NCI-H82 treated with DMSO at 0.1 percent for 48 hours (cell line): ENCODE data around the gene LRP1.

Source experiments
- DNase-seq: peaks from one replicate; lab custom pipeline; 2025; ENCODE audit not compliant: unreplicated experiment; lab: John Stamatoyannopoulos, UW

LRP1 gene

DNA sequence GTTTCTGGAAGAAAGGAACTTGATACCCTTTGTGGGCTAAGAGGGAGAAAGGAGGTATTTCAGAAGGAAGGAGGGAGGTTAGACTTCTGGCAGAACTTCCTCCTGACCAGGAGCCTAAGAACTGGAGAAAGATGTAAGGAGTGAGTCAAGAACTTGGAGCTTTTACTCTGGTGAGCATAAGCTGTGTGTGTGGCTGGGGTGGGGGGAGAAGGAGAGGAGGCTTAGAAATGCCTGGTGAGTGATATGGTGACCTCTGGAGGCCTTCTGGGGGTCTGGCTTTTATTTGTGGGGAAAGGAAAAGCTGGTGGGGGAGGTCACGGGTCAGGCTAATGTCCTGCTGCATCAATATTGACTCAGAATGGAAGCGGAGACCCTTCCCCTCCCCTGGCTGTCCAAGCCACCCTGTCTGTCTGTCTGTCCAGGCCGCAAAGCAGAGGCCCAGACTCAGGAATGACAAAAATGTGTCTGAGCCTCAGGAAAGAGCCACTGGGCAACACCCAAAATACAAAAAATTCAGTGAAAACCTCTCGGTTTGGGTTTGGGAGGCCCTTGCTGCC, 4.8 kb downstream of the LRP1 start:
- DNase-seq, result no peak

DNA sequence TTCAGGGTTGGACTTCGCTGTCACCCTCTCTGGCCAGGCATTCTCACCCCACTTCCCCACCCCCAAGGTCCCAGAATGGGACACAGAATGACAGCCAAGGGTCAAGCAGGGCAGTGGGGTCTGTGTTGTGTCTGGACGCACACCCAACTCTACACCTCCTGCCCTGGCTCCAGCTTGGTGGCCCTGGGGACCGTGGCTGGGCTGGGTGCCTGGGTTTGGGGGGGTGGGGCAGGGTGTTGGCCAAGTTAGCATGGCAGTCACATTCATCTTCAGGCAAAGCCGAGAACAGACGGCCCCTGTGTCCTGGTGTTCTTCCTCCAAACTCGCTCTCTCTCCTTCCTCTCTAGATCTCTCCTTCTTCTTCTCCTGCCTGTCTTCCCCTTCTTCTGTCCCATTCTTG, 5.6 kb downstream of the LRP1 start:
- no peak for DNase-seq

DNA sequence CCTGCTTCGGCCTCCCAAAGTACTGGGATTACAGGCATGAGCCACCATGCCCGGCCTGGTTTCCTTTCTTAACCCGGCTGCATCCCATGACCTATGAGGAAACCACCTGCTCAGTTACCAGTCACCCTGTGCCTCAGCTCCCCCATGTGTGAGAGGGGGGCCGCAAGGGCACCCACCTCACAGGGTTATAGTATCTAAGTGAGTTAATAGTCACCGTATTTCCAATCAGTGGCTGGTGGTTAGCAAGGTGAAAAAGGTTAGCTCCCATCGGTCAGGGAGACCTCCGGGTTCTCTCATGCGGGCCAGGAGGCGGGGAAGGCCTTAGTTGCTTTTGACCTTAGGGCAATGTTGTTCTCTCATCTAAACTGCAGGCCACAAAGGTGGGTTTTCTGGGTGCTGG, 6.7 kb downstream of the LRP1 start:
- DNase-seq, result no peak

DNA sequence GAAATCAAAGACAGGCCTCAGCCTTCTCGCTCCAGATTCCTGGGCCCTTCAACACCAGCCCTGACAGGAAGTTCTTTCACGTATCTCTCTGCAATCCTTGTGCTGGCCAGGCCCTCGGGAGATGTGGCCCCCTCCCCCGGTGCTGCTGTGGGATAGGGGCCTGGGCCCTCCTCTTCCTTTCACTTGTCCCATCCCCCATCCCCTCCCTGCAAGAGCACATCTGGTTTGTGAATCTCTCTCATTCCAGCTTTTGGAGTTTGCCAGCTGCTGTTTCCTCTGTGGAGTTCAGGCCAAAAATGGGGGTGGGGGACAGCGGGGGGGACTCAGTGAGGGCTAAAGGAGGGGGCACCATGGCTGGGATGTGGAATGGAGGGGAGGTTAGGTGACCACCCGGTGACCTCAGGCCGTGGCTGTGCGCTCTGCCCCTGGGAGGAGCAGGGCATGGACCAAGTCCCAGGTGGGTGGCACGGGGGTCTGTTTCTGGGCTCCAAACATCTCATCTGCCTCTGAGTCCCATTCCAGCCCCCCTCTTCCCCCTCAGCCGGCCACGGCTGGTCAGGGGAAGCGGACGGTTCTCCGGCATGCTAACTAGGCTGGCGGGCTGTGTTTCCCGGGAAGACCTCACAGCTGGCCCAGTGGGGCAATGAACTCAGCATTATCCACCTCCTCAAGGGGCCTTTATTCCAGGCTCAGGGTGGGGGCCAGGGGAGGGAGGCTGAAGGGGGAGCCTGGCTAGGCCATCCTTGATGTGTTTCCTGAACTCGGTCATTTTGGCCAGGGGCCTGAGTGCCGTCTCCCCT, 7.4 kb downstream of the LRP1 start:
- no peak for DNase-seq

DNA sequence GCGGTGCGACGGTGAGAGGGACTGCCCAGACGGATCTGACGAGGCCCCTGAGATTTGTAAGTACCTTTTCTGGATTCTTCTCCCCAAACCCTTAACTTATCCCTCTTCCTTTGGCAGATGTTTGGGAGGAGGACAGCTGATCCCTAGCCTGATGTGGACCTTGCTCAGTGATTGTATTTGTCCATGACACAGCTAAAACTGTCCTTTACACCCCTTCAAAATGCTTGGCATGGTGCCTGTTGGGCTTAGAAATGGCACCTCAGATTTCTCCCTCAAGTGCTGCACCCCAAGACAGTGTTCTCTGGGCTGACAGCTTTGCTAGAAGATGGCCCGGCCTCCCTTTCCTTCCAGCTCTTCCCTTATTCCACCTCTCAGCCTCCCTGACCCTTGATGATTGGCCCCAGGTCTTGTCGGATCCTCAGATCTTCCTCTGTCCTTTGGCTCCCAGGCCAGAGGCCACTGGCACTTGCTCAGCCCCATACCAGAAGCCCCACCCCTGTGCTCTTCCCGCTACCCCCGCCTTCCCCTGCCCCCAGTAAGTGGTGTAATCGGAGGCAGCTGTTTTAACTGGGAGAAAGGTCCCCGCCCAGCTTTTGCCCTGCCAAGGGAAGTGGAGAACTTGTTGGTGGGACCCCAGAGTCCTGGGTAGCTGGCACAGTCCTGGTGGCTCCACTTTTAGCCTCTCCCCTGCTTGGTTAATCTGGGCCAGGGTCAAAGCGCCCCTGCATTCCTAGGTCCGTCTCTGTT, 10.4 kb downstream of the LRP1 start:
- DNase-seq, result no peak

DNA sequence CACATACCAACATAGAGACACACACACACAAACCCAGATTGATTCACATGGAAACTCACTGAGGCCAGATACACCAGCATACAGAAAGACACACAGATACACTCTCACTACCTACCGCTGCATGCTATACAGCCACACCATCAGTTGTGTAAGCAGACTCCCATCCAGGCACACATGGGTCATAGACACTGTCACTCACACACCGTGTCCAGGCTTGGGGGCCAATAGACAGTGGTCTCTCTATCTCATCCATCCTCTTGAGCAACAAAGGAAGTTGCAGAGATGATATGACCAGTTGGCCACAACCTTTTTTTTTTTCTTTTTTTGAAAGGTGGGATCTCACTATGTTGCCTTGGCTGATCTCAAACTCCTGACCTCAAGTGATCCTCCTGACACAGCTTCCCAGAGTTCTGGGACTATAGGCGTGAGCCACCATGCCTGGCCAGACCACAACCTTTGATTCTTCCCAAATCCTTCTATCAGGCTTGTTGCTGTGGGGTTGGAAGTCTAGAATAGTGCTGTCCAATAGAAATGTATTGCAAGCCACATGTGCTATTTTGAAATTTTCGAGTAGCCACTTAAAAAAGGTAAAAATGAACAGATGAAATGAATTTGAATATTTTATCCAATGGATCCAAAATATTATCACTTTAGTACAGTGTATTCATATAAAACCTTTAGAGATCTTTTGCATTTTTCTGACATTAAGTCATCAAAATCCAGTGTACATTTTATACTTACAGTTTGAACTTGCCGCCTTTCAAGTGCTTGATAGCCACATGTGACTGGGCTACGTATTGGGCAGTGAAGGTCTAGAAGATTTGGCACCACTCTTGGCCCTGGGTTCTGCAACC, 11.7 kb downstream of the LRP1 start:
- no peak for DNase-seq

DNA sequence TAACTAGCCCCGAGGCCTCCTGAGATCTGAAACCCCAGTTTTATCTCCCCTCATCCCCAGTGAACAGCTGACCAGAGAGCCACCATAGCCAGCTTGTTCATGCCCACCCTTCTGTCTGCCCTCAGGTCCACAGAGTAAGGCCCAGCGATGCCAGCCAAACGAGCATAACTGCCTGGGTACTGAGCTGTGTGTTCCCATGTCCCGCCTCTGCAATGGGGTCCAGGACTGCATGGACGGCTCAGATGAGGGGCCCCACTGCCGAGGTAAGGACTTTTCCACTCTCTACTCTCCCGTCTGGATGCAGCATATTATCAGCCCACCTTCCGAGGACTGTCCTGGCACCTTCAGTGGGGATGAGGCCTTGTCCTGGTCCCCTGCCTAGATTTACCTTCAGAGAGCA, 13.0 kb downstream of the LRP1 start:
- DNase-seq, result no peak

DNA sequence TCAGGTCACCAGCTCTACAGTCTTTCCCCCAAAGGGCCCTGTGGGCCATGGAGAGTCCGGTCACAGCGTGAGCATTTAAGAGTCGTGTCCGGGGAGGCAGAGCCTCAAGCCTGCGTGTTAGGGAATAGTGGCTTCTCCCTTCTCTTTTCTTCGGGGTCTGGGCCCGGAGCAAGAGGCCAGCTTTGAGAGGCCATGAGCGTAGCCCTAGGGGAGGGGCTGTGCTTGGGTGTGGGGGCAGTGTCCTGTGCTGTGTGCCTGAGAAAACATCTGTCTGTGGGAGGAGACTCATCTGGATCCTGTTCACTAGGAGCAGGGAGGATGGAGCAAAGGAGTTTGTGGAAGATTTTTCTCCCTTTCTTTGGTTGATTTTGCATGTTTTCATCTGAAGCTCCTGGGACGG, 13.8 kb downstream of the LRP1 start:
- DNase-seq, result no peak

DNA sequence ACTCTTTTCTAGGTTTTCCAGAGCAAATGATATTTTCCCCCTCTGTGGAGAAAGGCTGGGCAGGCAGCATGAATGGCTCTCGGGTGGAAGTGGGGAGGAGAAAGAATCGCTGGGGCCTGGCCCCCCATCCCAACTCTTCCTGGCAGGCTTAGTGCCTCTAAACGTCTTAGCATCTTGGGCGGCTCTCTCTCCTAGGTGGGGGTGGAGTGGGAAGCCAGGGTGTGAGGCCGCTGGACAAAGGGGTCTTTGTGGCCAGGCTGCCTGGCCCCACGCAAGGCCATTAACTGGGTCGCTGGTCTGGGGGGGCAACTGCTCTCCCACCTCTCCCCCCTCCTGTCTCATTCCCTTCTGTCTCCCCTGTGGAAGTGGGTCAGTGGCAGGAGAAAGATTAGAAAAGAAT, 14.4 kb downstream of the LRP1 start:
- no peak for DNase-seq

DNA sequence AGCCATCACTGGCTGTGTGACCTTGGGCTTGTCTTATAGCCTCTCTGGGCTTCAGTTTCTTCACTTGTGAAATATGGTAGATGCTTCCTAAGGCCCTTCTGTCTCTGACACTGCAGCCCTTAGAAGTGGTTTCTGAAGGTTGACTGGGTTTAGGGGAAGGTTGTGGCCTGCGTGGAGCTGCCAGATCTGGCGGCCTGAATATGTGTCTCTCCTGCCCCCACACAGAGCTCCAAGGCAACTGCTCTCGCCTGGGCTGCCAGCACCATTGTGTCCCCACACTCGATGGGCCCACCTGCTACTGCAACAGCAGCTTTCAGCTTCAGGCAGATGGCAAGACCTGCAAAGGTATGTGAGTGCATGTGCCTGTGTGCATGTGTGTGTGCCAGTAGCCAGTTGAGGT, 15.2 kb downstream of the LRP1 start:
- no peak for DNase-seq

DNA sequence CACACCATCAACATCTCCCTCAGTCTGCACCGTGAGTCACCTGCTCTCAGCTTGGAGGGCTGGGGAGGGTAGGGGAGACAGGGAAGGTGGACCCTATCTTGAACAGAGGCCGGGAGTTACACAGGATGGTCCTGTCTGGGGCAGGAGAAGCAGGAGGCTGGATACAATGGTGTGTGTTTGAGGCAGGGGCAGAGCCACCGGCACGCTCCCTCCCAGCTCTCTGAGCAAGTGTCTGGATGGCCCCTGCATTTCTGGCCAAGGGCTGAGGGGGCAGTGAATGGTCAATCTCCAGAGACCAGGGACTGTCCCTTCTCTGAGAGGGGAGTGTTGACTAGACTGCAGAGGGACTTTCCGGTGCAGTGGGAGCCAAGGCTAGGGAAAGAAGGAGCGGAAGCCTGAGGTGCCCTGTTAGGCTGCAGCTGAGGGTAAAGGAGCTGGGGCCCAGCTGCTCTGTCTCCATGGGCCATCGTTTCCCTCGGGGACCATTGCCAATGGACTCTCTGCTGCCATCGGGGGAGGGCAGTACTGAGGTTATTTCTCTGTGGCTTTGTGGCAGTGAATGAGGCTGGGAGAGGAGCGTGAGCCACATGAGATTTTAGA, 17.3 kb downstream of the LRP1 start:
- DNase-seq, result no peak

DNA sequence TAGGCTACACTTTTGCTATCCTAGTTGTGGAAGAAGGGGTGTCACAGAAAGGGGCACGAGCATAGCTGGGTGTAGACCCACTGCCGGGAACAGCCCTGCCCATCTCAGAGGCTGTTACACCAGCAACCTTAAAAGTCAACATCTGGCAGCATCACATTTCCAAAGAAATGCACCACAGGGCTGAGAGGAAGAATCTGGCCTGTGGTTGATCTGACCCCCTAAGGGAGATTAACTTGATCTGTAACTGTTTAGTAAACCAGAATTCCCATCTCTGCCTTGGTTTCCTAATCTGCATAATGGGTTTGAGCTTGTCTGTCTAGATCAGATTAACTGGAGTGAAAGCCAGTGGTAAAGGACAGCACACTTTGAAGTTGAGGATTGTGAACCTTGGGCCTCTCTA, 17.8 kb downstream of the LRP1 start:
- DNase-seq, result no peak

DNA sequence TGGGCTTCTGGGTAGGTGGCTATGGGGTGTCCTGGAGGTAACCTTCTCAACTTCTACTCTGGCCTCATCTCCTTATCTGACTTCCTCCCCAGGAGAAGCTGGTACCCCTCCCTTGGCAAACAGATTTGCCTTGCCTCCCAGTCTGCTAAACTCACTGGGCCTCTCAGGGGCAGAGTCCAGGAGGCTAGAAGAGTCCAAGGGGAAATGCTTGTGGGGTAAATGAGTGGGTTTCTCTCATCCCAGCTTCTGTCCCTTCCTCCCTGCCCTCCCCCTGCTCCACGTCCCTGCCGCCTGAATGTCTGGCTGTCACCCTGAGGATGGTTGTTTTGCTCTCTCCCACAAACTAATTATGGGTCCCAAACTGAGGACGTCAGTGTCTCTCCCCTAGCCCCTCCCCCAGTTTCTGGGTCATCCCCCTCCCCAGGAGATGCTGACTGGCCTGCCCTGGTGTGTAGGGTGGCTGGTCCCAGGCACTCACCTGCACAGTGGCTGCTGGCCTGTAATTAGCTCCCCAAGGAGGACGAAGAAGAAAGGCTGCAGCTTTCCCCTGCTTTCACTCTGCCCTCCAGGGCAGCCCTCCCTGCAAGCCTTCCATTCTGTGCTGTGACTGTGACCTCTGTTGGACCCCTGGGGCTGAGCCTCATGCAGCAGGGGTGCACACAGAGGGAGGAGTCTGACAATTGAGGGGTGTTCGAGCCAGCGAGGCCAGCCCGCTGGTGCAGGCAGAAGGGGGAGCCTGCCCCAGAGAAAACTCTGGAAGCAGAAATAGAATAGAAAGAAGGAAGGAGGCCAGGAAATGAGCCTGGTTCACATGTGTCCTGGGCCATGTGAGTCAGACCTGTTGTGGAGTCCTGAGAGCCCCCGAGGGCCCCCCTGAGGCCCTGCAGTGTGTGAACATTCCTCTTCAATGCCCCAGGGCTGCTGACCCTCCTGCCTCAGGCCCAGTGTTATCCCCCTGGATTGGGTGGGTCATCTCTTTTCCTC, 19.0 kb downstream of the LRP1 start, which contains the start of gene LRP1-AS:
Gene LRP1-AS, minus strand, starts transcription at position 659 of the 984 bp plus-strand sequence.
- no peak for DNase-seq

DNA sequence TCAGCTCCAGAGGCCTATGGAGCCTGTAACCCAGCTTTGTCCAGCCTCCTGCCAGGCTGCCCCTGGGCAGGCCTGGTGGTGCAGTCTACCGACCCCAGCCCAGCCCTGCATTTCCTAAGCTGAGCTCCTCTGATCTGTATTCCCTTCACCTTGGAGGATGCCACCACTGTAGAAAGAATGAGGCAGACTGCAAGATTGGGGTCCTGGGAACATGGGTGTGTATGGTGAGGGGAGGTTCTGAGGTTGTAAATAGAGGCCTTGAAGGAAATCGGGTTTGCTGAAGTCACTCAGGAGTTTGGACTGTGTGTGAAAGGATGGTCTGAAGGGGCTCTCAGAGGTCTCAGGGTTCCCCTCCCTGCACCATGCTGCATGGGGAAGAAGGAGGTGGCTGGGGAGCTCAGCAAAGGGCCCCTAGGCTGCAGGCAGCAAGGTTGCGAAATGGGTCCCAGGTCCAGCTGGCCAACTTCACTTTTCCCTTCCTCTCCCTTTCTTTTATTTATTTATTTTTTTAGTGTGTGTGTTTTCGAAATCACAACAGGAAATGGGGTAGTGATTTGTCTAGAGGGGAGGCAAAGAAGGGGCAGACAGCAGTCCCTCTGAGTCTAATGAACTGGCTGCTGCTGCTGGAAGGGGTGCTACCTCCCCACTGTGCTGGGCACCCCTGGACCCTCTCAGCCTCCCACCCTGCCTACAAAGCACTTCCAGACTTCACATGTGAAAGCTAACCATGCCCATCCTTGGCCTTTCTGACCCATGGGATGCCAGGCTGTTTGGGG, 20.4 kb downstream of the LRP1 start:
- DNase-seq, result no peak

DNA sequence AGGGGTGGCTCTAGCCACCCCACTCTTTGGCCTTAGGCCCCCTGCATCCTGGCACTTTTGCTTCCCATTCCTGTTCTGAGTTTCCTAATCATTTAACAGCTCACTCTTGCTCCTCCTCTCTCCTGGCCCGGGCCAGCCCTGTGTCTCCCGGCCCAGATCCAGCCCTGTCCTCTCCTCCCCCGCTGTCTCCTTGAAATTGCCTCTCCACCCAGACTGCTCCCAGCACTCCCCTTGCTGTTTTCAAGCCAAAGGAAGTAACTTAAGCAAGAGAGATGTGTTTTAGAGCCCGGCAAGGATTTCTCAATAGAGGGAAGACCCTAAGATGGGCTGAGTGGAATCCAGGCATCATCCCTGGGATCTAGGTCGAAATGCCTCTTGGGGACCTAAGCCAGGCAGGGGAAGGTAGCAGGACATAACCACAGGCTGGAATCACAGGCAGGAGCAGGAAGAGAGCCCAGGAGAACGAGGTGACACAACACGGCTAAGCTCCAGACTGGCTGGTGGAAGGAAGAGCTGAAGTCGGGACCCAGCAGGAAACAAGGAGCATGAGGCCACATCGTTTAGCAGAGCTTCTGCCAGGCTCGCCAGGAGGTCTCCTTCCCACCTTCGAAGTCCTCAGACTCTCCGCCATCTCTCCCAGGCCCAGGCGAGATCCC, 21.1 kb downstream of the LRP1 start:
- no peak for DNase-seq

DNA sequence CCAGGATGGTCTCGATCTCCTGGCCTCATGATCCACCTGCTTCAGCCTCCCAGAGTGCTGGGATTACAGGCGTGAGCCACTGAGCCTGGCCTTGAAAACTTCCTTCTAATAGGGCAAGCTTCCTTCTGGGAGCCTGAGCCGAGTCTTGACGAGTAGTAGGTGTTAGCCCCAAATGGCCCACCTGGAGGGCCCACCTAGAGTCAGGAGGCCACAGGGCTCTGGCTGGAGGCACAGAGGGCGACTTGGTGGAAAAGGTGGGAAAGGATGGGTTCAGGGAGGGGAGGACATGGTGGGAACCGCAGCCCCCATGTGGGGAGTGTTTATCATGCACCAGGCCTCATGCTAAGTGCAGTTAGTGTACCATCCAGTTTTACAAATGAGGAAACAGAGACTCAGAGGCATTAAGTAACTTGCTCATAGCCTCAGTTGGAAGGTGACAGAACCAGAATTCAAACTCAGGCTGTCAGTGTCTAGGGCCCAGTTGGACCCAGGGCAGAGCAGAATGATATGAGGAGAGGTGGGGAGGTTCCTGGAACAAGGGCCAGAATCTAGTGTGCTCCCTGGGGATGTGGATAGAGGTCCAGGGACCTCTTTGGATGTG, 22.2 kb downstream of the LRP1 start:
- no peak for DNase-seq

DNA sequence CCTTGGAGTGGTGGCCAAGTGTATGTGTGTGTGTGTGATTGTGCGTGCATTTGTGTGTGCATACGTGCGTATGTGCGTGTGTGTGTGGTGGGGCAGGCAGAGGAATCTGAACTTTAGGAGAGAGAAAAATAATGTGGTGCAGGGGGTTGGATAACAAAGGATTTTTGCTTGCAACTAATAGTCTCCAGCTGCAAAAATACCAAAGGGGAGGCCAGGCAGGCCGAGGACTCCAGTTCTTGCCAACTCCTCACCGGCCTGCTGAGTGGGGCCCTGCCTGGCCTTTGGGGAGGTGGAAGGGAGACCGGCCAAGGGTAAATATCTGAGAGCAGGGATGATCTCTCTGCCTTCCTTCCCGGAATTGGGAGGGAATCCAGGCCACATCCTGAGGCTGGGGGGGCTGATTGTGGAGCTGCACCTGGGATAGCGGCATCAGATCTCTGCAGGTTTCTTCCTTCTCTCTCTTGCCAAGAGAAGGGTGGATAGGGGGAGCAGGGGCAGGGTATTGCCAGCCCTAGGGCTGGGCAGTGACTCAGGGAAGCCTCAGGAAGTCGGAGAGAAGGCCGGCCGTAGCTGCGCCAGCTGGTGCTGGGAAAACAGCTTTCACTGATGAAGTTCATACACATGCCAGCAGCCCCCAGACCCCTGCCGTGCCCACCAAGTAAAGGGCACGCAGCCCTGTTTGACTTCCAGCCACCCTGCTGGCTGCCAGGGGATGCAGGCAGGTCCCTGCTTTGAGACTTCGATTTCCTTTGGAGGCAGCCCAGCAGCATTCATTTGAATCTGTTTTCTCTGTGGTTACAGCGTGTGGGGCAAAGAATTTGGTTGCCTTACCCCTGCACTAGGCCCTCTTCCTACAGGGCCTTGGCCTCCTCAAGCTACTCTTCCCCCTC, 23.7 kb downstream of the LRP1 start:
- DNase-seq, result no peak
